Trophoblast cell (in vitro differentiated cells and primary cell): ENCODE results near the gene PGLYRP4.

Source experiments
- DNase-seq, 2 donors: peaks; one replicate each; pipeline ENCODE4 v3.0.0-alpha.2; 2016
- H2AFZ ChIP-seq: 2 replicates; pipeline ENCODE4 v1.6.1; 2013; ENCODE audit warnings: low read length, moderate library complexity, mild to moderate bottlenecking; ENCODE audit not compliant: insufficient read depth, poor library complexity
- H2AK5ac ChIP-seq: 2 replicates; pipeline ENCODE4 v1.6.1; 2013; ENCODE audit warnings: mild to moderate bottlenecking, low read length
- H2BK120ac ChIP-seq: 2 replicates; pipeline ENCODE4 v1.6.1; 2013; ENCODE audit warnings: low read length, mild to moderate bottlenecking, moderate library complexity; ENCODE audit not compliant: insufficient read depth, poor library complexity
- H2BK12ac ChIP-seq: 2 replicates; pipeline ENCODE4 v1.6.1; 2013; ENCODE audit warnings: mild to moderate bottlenecking, low read length, moderate library complexity
- H2BK5ac ChIP-seq: 2 replicates; pipeline ENCODE4 v1.6.1; 2013; ENCODE audit warnings: low read length, low read depth, moderate library complexity, mild to moderate bottlenecking; ENCODE audit not compliant: poor library complexity
- H3K14ac ChIP-seq: 2 replicates; pipeline ENCODE4 v1.6.1; 2013; ENCODE audit warnings: mild to moderate bottlenecking, low read length
- H3K18ac ChIP-seq: 2 replicates; pipeline ENCODE4 v1.6.1; 2013; ENCODE audit warnings: mild to moderate bottlenecking, low read length
- H3K23ac ChIP-seq: 2 replicates; pipeline ENCODE4 v1.6.1; 2013; ENCODE audit warnings: low read length
- H3K27ac ChIP-seq: 2 replicates; pipeline ENCODE4 v1.5.1; 2013; ENCODE audit warnings: low read depth, mild to moderate bottlenecking, inconsistent platforms, low read length, moderate library complexity
- H3K27me3 ChIP-seq: 2 replicates; pipeline ENCODE4 v1.6.1; 2013; ENCODE audit warnings: inconsistent platforms, mild to moderate bottlenecking, low read length, moderate library complexity; ENCODE audit not compliant: insufficient read depth
- H3K36me3 ChIP-seq, 2 experiments: 1 replicate in 1 of 2; 2 replicates in 1 of 2; pipeline ENCODE4 v1.6.1; 2013; ENCODE audit warnings: low read length in 2 of 2, mild to moderate bottlenecking in 2 of 2, moderate library complexity in 1 of 2; ENCODE audit not compliant: insufficient read depth in 2 of 2, control insufficient read depth in 1 of 2
- H3K4ac ChIP-seq: 2 replicates; pipeline ENCODE4 v1.6.1; 2013; ENCODE audit warnings: low read depth, mild to moderate bottlenecking, low read length, moderate library complexity
- H3K4me1 ChIP-seq, 2 experiments: 1 replicate in 1 of 2; 2 replicates in 1 of 2; pipeline ENCODE4 v1.6.1; 2013; ENCODE audit warnings: low read length in 2 of 2, mild to moderate bottlenecking in 2 of 2, moderate library complexity in 1 of 2; ENCODE audit not compliant: insufficient read depth in 2 of 2, control insufficient read depth in 1 of 2
- H3K4me2 ChIP-seq: 2 replicates; pipeline ENCODE4 v1.6.1; 2013; ENCODE audit warnings: inconsistent platforms, mild to moderate bottlenecking, low read length, moderate library complexity
- H3K4me3 ChIP-seq: 2 replicates; pipeline ENCODE4 v1.5.1; 2013; ENCODE audit warnings: mild to moderate bottlenecking, low read depth, low read length, inconsistent platforms
- H3K79me1 ChIP-seq: one replicate; pipeline ENCODE4 v1.6.1; 2013; ENCODE audit warnings: low read length
- H3K79me2 ChIP-seq: 2 replicates; pipeline ENCODE4 v1.6.1; 2013; ENCODE audit warnings: low read length, mild to moderate bottlenecking; ENCODE audit not compliant: control insufficient read depth, insufficient read depth, poor library complexity
- H3K9ac ChIP-seq: 2 replicates; pipeline ENCODE4 v1.6.1; 2013; ENCODE audit warnings: mild to moderate bottlenecking, low read length
- H3K9me3 ChIP-seq: 2 replicates; pipeline ENCODE4 v1.6.1; 2013; ENCODE audit warnings: low read depth, mild to moderate bottlenecking, control low read depth, inconsistent platforms, low read length; ENCODE audit not compliant: insufficient read depth
- H4K12ac ChIP-seq: 2 replicates; pipeline ENCODE4 v1.6.1; 2013; ENCODE audit warnings: low read depth, mild to moderate bottlenecking, low read length, moderate library complexity
- H4K8ac ChIP-seq: 2 replicates; pipeline ENCODE4 v1.6.1; 2013; ENCODE audit warnings: low read depth, mild to moderate bottlenecking, low read length, moderate library complexity
- H4K91ac ChIP-seq: one replicate; pipeline ENCODE4 v1.6.1; 2013; ENCODE audit warnings: low read depth, mild to moderate bottlenecking, low read length, moderate library complexity
- WGBS: extraction: QIAGEN DNeasy Blood & Tissue Kit; methylation state at CpG from one replicate; pipeline ENCODE4 v1.1.7; 2013; ENCODE audit warnings: missing lambda C conversion rate; ENCODE audit not compliant: insufficient read length, insufficient coverage; ENCODE audit errors: extremely low coverage; 5-methylcytosine and 5-hydroxymethylcytosine counted together

PGLYRP4 gene

DNA sequence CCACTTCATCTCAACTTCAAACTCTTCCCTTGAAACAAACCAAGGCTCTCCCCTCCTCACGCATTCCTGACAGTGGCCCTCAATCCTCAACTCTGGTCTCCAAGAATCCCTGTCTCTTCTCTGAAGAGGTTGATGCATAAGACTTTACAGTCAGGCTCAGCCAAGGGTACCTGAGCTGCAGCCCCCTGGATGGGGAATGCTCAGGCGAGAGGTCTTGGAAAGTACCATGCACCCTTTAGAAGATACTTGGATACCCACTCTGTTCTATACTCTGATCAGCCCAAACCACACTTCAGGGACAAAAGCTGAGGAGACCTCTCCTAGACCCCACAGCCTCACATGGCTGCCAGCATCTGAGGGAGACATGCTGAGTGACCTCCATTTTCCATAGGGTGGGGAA is 35.4 kb downstream of the PGLYRP4 start:
- H2BK12ac ChIP-seq = no peak overlapping the region
- H2AK5ac ChIP-seq = no peak overlapping the region
- H3K23ac ChIP-seq = no peak overlapping the region
- H3K4me1 ChIP-seq = no peaks in the 10 kb centered on the region
- H3K27me3 ChIP-seq = no peaks in the 10 kb centered on the region
- H3K4me3 ChIP-seq = no peak overlapping the region
- no peaks in the 10 kb centered on the region for H3K79me2 ChIP-seq
- no peak overlapping the region for H2AFZ ChIP-seq
- H4K91ac ChIP-seq = no peak overlapping the region
- no peaks in the 10 kb centered on the region for H3K9me3 ChIP-seq
- no peak overlapping the region for H4K12ac ChIP-seq
- H3K79me1 ChIP-seq = no peaks in the 10 kb centered on the region
- no peak overlapping the region for H2BK5ac ChIP-seq
- no peak overlapping the region for H3K14ac ChIP-seq
- no peaks in the 10 kb centered on the region for H3K36me3 ChIP-seq
- H3K9ac ChIP-seq = no peak overlapping the region
- DNase-seq = no peak
- H3K18ac ChIP-seq = no peak overlapping the region
- no peak overlapping the region for H3K4me2 ChIP-seq
- H2BK120ac ChIP-seq = no peak overlapping the region
- no peak overlapping the region for H3K27ac ChIP-seq
- no peak overlapping the region for H4K8ac ChIP-seq
- no peak overlapping the region for H3K4ac ChIP-seq
- no CpG with 5 or more reads among the region's 2 CpGs for WGBS

DNA sequence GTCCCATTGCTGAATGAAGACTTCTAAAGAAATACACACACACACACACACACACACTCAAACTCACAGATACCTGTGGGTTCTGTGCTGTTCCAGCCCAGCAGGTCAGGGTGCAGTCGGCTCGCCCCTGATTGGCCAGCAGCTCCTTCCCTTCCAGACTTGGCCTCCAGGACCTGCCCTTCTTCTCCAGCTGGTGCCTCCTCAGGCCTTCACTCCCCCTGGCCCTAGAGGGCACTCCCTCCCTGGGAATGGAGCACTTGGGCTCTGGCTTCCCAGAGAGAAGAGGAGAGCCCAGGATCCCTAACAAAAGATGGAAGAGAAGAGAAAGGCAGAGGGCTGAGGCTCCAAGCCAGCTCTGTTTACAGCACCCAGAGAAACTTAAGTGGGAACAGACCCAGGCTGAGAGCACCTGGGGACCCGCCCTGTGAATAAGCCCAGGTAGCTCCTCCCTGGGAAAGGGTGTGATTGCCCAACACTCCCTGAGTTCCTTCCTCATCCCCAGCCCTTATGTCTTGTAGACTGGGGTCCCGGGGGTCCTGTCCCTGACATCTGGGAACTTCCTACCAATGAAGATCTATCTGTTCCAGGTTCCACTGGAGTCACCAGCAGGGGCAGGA is 36.0 kb downstream of the PGLYRP4 start, which contains the start of gene PGLYRP3:
TSS of gene PGLYRP3 (minus strand) at position 383 of the 617 bp plus-strand sequence. CDS start 2,287 bp downstream, outside the sequence.
- Histone ChIP-seq H3K79me2 (no peaks in the 10 kb centered on the region), H3K14ac (no peak within 1 kb of the TSS), H2BK120ac (no peak within 1 kb of the TSS), H3K4me1 (no peaks in the 10 kb centered on the region), H3K27ac (no peak within 1 kb of the TSS), H4K12ac (no peak within 1 kb of the TSS), H2AFZ (no peak within 1 kb of the TSS), H3K79me1 (no peaks in the 10 kb centered on the region), H2BK12ac (no peak within 1 kb of the TSS), H3K27me3 (no peaks in the 10 kb centered on the region), H3K4me2 (no peak within 1 kb of the TSS), H3K18ac (no peak within 1 kb of the TSS), H2BK5ac (no peak within 1 kb of the TSS), H3K4me3 (no peak within 1 kb of the TSS), H3K9ac (no peak within 1 kb of the TSS), H3K4ac (no peak within 1 kb of the TSS), H4K8ac (no peak within 1 kb of the TSS), H2AK5ac (no peak within 1 kb of the TSS), H3K23ac (no peak within 1 kb of the TSS), H3K36me3 (no peaks in the 10 kb centered on the region), H3K9me3 (no peaks in the 10 kb centered on the region), H4K91ac (no peak within 1 kb of the TSS)
- no CpG with 5 or more reads among the region's 4 CpGs for WGBS
- no peak for DNase-seq

DNA sequence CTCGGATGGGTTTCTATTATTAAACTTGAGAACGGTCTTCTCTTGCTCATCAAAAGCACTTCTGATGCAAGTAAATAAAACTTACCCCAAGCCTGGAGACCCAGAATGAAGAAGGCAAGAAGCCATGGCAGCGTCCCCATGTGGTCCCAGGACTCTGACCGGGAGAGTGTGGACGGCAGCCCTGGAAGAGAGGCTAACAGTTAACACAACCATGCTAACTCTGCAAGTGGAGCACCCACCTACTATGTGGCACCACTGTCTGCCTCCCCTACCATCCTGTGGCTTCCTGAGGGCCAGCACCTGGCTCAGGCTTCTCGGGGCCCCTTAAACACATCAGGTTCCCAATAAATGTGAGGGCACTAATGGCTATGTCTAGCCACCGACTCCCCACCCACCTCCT is 38.1 kb downstream of the PGLYRP4 start:
- Histone ChIP-seq H4K8ac (no peak overlapping the region), H2AK5ac (no peak overlapping the region), H2BK120ac (no peak overlapping the region), H3K23ac (no peak overlapping the region), H3K4ac (no peak overlapping the region), H3K14ac (no peak overlapping the region), H2BK12ac (no peak overlapping the region), H2BK5ac (no peak overlapping the region), H3K27ac (no peak overlapping the region), H3K27me3 (no peaks in the 10 kb centered on the region), H3K79me1 (no peaks in the 10 kb centered on the region), H3K4me2 (no peak overlapping the region), H3K9me3 (no peaks in the 10 kb centered on the region), H3K18ac (no peak overlapping the region), H4K91ac (no peak overlapping the region), H3K79me2 (no peaks in the 10 kb centered on the region), H3K9ac (no peak overlapping the region), H3K36me3 (no peaks in the 10 kb centered on the region), H4K12ac (no peak overlapping the region), H3K4me3 (no peak overlapping the region), H3K4me1 (no peaks in the 10 kb centered on the region), H2AFZ (no peak overlapping the region)
- WGBS = no CpG with 5 or more reads among the region's 7 CpGs
- DNase-seq = no peak

DNA sequence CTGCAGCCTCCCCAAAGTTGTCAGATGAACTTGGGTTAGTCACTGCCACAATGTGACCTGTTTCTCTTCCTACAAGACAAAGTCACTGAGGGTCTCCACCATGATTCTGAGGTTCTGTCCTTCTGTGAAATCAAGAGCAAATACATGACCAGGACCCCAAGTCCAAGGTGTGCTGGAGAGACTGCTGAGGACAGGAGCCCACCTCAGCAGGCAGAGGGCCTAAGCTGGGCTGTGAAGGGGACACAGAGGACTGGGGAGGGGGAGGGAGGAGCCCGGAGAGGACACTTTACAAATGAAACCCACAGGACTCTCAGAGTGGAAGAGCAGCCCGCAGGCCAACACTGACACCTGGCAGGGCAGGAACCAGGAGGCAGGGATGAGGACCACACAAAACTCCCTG is 39.2 kb downstream of the PGLYRP4 start:
- no peak overlapping the region for H4K8ac ChIP-seq
- no peak overlapping the region for H3K27ac ChIP-seq
- H2AK5ac ChIP-seq = no peak overlapping the region
- no peak overlapping the region for H3K4ac ChIP-seq
- no peak overlapping the region for H4K12ac ChIP-seq
- no peaks in the 10 kb centered on the region for H3K4me1 ChIP-seq
- H2BK120ac ChIP-seq = no peak overlapping the region
- H3K14ac ChIP-seq = no peak overlapping the region
- H2AFZ ChIP-seq = no peak overlapping the region
- H3K79me1 ChIP-seq = no peaks in the 10 kb centered on the region
- H3K9me3 ChIP-seq = no peaks in the 10 kb centered on the region
- no peaks in the 10 kb centered on the region for H3K36me3 ChIP-seq
- H3K4me3 ChIP-seq = no peak overlapping the region
- no peak for DNase-seq
- no peak overlapping the region for H3K4me2 ChIP-seq
- H2BK12ac ChIP-seq = no peak overlapping the region
- no peak overlapping the region for H2BK5ac ChIP-seq
- no peak overlapping the region for H3K18ac ChIP-seq
- no CpG with 5 or more reads among the region's 2 CpGs for WGBS
- no peaks in the 10 kb centered on the region for H3K79me2 ChIP-seq
- no peaks in the 10 kb centered on the region for H3K27me3 ChIP-seq
- no peak overlapping the region for H3K9ac ChIP-seq
- no peak overlapping the region for H3K23ac ChIP-seq
- H4K91ac ChIP-seq = no peak overlapping the region
